T-helper 2 cell (primary cell): ENCODE data around the gene CDH13.
A peak's percentile ranks its signal among the peaks of the same experiment; 100 is the strongest.

Experiments
- DNase-seq, 5 experiments: peaks; one replicate each; pipeline versions ENCODE4 v3.0.0 to v3.0.0-alpha.2; 2012 to 2022

Gene CDH13

GRCh38 chr16:82957212-82957611, 330.4 kb downstream of the CDH13 start:
- DNase-seq, result no peak

- DNase-seq, result no peak
Measured at GRCh38 chr16:82960918-82961317, 334.1 kb downstream of the CDH13 start.

GRCh38 chr16:82963653-82964052, 336.9 kb downstream of the CDH13 start:
- no peak for DNase-seq

DNA sequence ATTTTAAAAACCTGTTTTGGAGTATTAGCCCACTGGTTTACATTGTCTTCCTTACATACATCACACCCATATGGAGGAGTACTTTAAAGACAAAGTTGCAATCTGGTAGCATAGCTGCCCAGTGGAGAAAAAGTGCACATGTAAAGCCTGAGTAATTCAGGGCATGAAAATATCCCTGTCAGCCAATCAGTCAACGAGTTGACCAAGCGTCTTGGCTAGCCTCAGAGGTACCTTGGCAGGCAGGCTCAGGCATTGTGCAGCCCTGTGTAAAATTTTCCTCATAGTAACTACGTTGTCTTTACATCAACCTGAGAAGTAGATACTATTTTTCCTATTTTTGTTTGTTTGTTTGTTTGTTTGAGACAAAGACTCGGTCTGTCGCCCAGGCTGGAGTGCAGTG, 339.0 kb downstream of the CDH13 start:
- DNase-seq, result no peak

- no peak for DNase-seq
Measured at GRCh38 chr16:82967424-82967823, 340.7 kb downstream of the CDH13 start.

- DNase-seq, result no peak
Measured at GRCh38 chr16:82971126-82971525, 344.4 kb downstream of the CDH13 start.

DNA sequence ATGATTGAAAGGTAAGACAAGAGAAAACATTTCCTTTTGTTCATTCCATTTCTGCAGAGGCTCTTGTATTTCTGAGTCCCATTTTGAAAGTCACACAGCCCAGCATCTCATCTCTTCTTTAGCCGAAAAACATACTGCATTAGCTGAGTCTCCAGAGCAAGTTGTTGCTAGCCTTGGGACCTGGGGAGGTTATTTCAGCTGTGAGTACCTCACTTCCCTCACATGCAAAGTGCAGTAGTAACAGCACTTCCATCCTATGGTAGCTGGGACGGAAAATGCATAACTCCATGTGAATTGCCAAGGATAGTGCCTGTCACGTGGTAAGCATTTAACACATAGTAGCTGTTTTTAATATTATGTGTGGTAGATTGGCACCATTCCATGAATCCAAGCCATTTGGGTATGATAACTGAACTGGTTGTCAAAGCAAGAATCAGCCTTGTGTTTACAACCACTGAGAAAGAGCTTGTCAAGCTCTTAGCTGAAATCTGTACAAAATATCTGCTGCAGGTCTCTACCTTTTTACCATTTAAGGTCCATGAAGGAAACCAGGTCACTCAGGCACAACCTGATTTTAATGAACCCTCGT, 345.7 kb downstream of the CDH13 start:
- DNase-seq, result no peak

- no peak for DNase-seq
Measured at GRCh38 chr16:82979406-82980111, 352.8 kb downstream of the CDH13 start.

GRCh38 chr16:82980810-82981209, 354.0 kb downstream of the CDH13 start:
- DNase-seq, result no peak

DNA sequence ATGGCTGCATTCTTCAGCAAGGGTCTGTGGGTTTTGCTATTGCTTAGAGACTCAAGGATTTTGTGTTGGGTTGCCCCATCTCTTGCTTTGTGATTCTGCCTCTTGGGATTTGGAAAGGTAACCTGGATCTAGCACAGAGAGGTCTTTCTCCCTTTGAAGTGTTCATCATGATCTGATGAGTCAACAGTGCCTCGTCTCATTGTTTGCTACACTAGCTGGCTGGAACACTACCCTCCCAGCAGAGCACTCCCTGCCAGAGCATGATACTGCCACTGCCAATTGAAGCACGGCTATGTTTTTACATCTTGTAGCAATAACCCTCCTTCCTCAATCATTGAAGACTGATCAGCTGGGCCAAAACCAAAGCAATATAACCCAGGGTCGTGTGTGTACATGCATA, 361.0 kb downstream of the CDH13 start:
- no peak for DNase-seq

GRCh38 chr16:82990155-82990554, 363.4 kb downstream of the CDH13 start:
- DNase-seq, result no peak

DNA sequence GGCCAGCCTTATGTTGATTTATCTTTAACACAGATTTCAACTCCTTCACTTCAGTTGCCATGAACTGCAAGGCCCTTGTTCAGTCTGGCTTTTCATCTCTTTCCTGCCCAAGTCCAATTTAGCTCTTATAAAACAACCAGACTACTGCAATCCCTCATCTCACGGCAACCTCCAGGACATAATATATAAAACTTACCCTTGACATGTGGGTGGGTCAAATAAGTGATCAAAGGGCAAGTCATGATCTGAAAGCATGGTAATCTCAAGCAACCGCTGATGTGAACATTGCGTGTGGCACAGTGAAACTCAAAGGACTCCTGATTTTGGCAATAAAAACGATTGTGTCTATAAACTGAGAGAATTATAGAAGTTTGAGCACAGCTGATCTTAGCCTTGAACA, 364.6 kb downstream of the CDH13 start:
- DNase-seq, result no peak

DNA sequence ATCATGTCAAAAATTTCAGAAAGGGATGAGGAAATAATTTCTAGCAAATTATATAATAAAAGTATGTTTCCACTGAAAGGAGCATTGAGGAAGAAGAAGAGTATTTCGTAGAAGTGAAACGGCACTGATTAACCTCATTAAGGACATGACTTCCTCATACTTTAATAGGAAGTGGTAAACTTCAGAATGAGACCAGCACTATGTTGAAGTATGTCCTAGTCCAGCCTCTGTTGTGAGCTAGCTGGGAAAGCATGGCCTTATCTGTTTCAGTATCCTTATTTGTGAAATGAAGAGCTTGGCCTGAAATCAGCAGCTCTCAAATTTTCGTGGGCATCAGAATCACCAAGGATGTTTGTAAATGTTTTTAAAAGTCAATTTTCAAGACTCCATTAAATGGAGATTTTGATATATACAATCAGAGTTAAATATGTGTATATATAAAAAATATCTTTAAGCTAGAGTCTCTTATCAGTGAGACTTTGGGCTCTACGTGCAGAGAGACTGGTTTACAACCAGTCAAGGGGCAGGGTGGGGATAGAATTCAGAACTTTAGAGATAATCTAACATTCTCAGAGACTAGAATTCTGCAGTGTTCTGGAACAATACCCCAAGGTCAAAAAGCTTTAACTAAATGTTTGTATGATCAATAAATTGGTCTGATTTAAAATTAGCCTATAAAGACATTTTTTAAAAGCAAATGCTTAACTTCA, 365.4 kb downstream of the CDH13 start:
- no peak for DNase-seq

- DNase-seq, result no peak
Measured at GRCh38 chr16:82992786-82993185, 366.0 kb downstream of the CDH13 start.

GRCh38 chr16:82993415-82993814, 366.6 kb downstream of the CDH13 start:
- DNase-seq, result no peak

- no peak for DNase-seq
Measured at GRCh38 chr16:82993926-82994325, 367.2 kb downstream of the CDH13 start.

DNA sequence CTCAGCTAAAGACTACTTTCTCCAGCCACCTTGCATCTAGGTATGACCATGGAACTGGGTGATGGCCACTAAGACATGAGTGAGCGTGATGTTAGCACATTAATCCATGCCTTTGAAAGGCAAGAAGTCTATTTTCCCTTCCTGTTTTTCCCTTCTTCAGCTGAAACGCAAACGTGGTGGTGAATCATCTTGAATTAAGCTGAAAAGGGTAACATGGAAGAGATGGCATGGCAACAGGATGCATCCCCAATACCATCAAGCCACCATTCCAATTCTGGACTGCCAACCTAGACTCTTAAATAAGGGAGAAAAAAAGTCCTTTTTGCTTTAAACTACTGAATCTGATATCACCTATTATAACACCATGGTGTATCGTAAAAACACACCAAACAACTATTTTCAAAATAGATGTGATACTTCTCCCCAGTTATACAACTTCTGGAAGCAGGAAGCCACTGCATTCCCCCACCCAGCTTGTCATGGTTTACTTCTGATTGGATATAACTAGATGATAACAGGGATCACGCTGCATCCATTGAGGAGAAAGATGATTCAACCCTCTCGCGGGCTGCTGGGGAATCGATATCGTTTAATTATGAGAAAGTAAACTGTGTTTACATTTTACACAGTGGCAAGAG, 368.6 kb downstream of the CDH13 start:
- DNase-seq, result no peak

DNA sequence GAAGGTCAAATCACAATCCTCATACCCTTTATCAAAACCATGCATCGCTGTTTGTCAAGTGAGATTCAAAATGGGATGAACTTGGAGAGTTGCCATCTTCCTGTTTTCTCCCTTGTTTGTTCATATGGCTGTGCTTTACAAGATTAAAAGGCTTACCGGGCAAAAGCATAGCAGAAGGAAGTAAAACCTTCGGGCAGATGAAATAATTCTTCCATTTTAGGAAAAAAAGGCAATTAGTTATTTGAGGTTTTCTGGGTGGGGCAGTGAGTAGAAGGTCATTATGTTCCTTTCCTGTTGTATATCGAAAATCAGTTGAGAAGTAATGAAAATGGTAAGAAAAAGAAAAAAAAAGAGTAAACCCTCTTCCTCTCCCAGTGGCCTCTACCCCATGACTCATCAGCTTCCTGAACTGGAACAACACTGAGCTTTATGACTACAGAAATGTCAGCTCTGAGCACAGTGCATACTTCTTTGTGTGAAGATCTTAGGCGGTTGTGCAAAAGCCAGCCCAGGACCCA, 369.2 kb downstream of the CDH13 start:
- DNase-seq, result peak in 1 of 5 experiments; percentile 3

- DNase-seq, result no peak
Measured at GRCh38 chr16:82996814-82997213, 370.0 kb downstream of the CDH13 start.

DNA sequence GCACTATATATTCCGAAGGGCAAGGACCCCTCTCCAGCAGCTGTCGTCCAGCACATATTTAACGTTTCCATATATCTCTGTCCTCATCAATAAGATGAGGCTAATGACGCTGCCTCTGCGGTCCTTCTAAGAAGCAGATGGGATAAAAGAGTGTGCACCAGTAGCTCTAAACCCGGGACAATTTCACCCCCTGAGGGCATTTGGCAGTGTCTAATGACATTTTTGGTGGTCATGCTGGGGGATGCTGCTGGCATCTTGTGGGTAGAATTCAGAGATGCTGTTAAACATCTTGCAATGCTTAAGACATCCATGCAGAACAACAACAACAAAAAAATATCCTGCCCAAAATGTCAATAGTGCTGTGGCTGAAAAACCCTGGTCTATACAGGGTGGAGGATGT, 372.9 kb downstream of the CDH13 start:
- no peak for DNase-seq

- DNase-seq, result no peak
Measured at GRCh38 chr16:83002351-83003334, 375.9 kb downstream of the CDH13 start.
